Right forelimb (tissue), 1 donor: ENCODE data around the gene LGR4.

ENCODE experiments used
- DNase-seq: peaks from one replicate; pipeline ENCODE4 v3.0.0-alpha.2; 2018

Gene LGR4

GRCh38 chr11:27421819-27422494, 50.6 kb downstream of the LGR4 start:
- no peak for DNase-seq

DNA sequence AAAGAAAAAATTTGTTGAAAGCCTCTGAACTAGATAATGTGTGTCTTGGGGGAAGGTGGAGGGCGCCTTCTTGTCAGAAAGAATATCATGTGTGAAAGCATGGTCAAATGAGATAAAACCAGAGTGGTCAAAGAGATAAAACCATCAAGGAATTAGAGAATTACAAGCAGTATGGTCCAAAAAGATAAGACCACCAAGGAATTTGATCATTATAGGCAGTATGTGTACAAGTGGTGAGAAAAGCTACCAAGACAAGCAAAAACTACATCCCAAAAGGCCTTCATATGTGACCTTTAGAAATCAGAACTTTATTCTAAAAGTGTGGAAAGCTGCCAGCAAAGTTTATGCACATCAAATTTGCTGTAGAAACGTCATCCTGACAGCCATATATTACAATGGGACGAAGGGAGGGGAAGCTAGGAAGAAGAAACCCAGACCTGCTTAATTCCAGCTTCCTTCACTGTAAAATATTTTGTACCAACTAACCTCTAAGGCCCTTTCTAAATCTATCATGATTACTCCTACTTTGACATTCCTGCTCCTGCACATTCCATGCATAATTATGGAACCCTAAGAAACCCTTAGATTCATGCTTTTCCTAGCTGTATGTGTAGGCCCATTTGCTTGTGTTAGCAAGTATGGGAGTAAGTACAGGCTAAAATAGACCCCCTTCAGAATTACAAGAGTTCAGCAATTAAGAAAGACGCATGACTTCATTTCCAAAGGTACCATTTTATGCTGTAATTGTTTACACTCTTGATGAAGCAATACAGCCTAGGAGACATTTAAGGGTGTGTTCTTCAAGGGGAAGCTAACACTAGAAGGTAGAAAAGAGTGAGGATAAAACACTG, 51.6 kb downstream of the LGR4 start:
- no peak for DNase-seq

GRCh38 chr11:27420217-27420616, 52.4 kb downstream of the LGR4 start:
- no peak for DNase-seq

GRCh38 chr11:27418356-27418755, 54.2 kb downstream of the LGR4 start:
- DNase-seq: no peak

GRCh38 chr11:27416568-27417176, 55.9 kb downstream of the LGR4 start:
- DNase-seq: no peak

DNA sequence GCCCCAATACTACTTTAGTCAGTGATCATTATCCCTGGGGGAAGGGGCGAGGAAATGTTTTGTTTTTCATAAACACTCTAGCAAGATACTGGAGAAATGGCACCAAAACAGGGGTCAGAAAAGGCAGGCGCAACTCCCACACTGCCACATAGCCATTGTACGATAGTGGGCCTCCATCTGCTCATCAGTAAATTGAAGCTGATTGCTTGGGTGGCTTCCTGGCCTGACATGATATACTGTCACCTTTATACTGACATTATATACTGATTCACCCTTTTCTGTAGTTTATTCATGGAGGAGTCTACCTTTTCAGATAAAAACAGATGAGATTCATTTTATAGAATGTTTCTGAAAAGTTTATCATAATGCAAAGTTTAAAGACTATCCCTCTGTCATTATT, 57.9 kb downstream of the LGR4 start:
- no peak for DNase-seq

GRCh38 chr11:27413218-27413617, 59.4 kb downstream of the LGR4 start:
- no peak for DNase-seq

GRCh38 chr11:27412192-27412691, 60.3 kb downstream of the LGR4 start:
- DNase-seq: no peak

DNA sequence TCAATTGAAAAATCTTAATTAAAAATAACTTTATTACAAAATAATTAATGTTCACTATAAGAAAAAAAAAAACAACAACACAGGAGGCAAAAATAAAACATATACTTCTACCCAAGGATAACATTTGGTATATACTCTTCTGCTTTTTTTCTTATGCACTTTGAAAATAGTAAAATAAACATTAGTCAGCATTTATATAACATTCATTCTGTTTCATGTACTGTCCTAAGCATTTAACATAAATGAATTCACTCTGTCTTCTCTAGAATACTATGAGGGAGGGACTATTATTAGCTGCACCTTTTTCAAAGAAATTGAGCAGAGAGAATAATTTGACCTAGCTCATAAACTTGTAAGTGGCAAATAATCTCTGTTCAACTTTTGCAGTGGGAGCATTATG, 61.3 kb downstream of the LGR4 start:
- no peak for DNase-seq

GRCh38 chr11:27410272-27410671, 62.3 kb downstream of the LGR4 start:
- DNase-seq: no peak

DNA sequence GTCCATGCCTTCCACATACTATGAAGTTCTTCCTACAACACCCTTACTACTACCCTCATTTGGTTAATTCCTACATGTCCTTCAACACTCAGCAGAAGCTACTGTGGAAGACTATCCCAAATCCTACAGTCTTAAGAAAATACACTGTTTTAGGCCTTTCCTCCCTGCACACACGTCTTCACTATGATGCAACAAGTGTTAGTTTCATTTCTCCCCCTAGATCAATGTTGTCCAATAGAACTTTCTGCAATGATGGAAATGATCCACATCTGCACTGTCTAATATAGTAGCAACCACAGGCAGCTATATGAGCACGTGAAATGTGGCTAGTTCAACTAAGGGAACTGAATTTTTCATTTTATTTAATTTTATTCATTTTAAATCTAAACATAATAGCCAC, 62.8 kb downstream of the LGR4 start:
- no peak for DNase-seq

DNA sequence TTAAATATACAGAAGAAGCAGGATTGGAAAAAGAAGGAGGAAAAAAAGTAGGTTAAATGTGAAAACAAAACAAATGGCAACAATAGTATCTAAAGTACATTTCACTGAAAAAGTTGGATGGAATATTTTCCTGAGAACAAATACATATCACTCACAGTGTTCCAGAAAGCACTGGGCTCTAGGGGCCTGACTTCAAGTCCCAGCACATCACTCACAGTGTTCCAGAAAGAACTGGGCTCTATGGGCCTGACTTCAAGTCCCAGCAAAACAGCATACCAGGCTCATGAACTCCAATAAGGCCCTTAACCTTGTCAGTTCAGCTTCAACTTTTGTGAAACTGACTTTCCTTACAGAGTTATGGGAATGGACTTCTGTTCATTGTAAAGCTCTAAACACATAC, 63.5 kb downstream of the LGR4 start:
- no peak for DNase-seq

DNA sequence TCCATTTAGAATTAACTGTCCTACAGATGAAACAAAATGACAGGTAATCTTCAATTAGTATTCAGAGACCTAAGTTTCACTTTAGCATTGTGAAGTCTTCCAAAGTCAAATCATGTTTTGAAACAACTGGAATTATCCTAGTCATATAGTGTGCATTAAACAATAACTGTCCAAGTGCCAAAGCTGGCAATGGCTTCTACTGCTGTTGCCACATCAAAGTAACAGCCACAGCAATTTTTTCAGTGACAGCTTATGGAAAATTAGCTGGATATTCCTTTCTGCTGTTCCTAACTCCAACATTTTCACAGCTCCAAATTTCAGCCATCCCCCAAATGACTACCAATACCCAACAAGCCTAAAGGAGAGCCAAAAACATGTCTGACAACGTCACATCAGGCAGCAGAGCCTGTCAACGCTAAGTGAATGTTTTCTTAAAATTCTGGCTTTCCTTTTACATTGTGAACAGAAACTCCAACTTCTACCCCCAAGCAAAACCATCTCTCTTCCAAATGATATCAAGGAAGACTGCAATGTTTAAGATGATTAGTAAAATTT, 64.3 kb downstream of the LGR4 start:
- DNase-seq: no peak

DNA sequence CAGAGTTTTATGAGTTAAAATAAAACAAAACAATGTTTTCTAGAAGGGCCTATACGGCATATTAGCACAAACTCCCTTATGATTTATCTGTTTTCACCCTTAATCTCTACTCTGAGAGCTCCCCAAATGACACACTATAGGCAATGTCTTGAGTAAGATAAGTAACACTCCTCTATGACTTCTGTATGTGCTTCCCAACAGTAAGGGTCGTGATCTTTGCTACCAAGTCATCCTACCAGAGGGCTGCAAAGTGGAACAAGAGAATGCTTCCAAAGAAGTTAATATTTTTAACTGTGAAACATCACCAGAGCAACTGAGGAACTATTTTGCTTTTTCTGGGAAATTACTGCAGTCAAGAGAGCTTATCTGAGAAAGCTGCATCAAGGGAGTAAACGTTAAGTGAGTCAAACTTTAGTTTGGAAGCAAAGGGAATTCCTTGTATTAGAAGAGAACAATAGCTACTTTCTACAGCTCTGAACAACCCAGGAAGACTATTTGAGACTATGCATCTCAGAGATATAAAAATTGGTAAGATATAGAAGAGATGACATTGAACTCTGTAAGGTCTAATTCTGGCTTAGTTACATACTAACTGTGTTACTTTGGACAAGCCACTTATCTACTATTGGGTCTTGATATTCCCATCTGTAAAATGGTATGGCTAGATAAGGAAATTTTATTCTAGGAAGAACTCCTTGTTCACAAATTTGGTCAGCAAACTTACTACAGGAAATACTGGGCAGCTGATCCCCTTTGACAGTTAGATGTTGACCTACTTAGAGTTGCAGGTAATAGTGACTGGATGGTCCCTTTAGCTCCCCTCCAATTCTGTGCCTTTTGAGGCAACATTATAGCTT, 65.9 kb downstream of the LGR4 start:
- DNase-seq: no peak

DNA sequence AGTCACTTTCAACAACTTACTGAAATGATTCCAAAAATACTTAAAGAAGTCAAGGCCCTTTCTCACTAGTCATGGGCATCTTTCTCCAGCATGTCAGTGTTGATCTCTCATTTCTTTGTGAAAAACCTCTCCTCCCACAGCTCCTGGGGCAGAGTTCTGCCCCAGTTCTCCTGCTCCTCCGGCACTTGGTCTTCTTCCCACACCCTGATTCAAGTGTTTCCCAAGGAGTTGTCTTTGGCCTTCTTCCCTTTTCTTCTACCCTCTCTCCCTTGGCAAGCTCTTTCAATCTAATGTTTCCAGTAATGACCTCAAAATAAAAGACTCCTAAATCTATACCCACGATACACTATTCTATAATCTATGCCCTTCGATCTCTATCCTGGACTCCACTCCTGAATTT, 67.5 kb downstream of the LGR4 start:
- DNase-seq: no peak

DNA sequence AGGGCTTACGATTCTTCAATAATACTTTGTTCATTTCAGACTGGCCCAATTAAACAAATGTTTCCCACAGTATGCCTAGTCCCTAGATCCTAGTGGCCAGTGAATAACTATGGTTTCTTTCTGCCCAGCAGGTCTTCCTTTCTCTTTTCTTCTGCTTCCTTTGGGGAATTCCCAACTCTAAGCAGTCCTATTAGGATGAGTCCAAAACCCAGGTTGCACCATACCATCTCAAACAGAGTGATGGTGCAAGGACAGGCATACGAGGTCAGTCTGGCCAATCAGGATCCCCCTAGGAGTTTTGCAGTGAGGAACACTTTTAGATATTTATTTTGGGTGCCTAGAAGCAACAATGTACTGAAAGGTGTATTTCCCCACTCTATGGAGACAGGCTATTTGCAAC, 68.2 kb downstream of the LGR4 start:
- no peak for DNase-seq

DNA sequence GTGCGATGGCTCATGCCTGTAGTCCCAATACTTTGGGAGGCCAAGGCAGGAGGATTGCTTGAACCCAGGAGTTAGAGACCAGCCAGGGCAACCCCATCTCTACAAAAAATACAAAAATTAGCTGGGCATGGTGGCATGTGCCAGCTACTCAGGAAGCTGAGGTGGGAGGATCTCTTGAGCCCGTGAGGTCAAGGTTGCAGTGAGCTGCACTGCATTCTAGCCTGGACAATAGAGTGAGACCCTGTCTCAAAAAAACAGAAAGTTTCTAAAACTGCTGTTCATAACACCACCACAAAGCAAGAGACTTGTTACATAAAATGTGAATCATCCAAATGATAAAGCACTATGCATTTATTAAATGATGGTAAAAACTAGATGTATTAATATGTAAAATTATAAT, 69.4 kb downstream of the LGR4 start:
- no peak for DNase-seq

DNA sequence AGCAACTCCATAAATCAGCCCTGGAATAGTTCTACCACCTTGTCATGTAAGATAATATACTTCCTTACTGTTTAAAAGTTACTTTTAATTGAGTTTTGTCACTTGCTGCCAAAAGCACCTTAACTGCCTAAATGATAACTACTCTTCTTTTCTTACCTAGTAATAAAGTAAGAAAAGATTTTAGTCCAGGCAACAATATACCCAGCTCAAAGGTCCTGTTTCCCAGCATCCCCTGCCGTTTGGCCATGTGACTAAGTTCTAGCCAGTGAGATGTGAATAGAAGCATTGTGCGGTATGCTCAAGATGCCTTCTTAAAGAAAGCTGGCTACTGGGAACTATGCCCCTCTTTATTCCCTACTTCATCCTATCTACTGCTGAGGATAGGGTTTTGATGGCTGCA, 70.1 kb downstream of the LGR4 start:
- no peak for DNase-seq

GRCh38 chr11:27401833-27402316, 70.7 kb downstream of the LGR4 start:
- no peak for DNase-seq

- no peak for DNase-seq
These were observed 71.2 kb downstream of the LGR4 start for GRCh38 chr11:27401280-27401832.

DNA sequence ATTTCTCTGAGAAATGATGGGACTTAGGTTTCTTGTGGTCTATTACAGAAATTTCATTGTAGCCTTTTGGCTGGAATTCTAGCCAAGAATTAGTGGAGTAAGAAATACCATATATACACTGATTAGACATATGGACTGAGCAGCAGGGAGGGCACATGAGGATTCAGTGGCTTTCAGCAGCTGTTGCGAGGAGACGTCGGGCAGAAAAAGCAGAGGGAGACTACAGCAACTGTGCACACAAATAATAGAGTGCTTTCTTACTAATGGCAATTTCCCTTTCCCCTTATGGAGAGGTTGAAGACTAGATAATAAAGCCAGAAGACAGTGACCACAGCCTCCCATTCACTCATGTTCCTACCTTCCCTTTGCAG, 74.2 kb downstream of the LGR4 start:
- DNase-seq: no peak
